Endothelial cell of umbilical vein (primary cell): Measurements from ENCODE around the gene MSH5. TPM values are rescaled to one million over a fixed set of nuclear protein-coding genes. Genes with fewer than 3 reads are reported as not detected.
A peak's percentile ranks its signal among the peaks of the same experiment; 100 is the strongest.

Experiments
- BruUV-seq: library from RNA; stranded (reverse); fragments of 400-500 nt; replicated peaks from 2 replicates; lab custom pipeline; 2021; lab: Mats Ljungman, UMichigan
- CTCF ChIA-PET: fragments of 300-600, 350-600 bp; sonication (Branson Sonifier 250); formaldehyde crosslinking; loops from one replicate; lab custom pipeline; 2021; ENCODE audit warnings: antibody characterized with exemption, inconsistent platforms; lab: Charles Lee
- POLR2A ChIA-PET: fragments of 300-600, 350-600 bp; sonication (Branson Sonifier 250); formaldehyde crosslinking; loops from one replicate; lab custom pipeline; 2021; ENCODE audit warnings: antibody characterized with exemption, inconsistent platforms; lab: Charles Lee
- DNase-seq: peaks from one replicate; pipeline ENCODE4 v3.0.0-alpha.2; 2011; ENCODE audit warnings: low read depth, low spot score
- FAIRE-seq: peaks from 2 replicates; lab custom pipeline; 2011; peaks lifted over from hg19 to GRCh38; lab: Jason Lieb, UNC
- H2AFZ ChIP-seq: 2 replicates; pipeline ENCODE4 v1.6.0; 2012; ENCODE audit warnings: low read depth, low read length, control low read depth, inconsistent platforms
- H3K27ac ChIP-seq: 2 replicates; pipeline ENCODE4 v1.5.1; 2011; ENCODE audit warnings: low read depth, mild to moderate bottlenecking, control low read depth, low read length, moderate library complexity; ENCODE audit not compliant: insufficient read depth
- H3K27me3 ChIP-seq, 2 experiments: 2 replicates each; pipeline versions ENCODE4 v1.6.0 to v1.6.1; 2011; ENCODE audit warnings: low read length in 2 of 2, mixed read lengths in 1 of 2; ENCODE audit not compliant: control insufficient read depth in 2 of 2, insufficient read depth in 2 of 2
- H3K36me3 ChIP-seq, 2 experiments: 2 replicates in 1 of 2; 3 replicates in 1 of 2; pipeline ENCODE4 v1.5.1; 2011; ENCODE audit warnings: low read length in 2 of 2, mild to moderate bottlenecking in 1 of 2, moderate library complexity in 1 of 2; ENCODE audit not compliant: control insufficient read depth in 2 of 2, insufficient read depth in 2 of 2; ENCODE audit errors: extremely low read depth in 1 of 2
- H3K4me1 ChIP-seq: 3 replicates; pipeline ENCODE4 v1.5.1; 2011; ENCODE audit warnings: mild to moderate bottlenecking, low read length; ENCODE audit not compliant: control insufficient read depth, insufficient read depth; ENCODE audit errors: extremely low read depth
- H3K4me2 ChIP-seq: 2 replicates; pipeline ENCODE4 v1.6.1; 2011; ENCODE audit warnings: low read length, control low read depth, mixed read lengths; ENCODE audit not compliant: insufficient read depth
- H3K4me3 ChIP-seq, 3 experiments: fragments of 200-600 bp in 1 of 3; sonication (generic), shearing (Covaris generic) in 1 of 3; replicated peaks in 1 of 3; 2 replicates each; pipeline ENCODE4 v1.5.1; 2011 to 2016; ENCODE audit warnings: control low read depth in 3 of 3, low read length in 3 of 3, mild to moderate bottlenecking in 2 of 3, inconsistent platforms in 1 of 3, low read depth in 1 of 3, moderate library complexity in 1 of 3; ENCODE audit not compliant: insufficient read depth in 1 of 3
- H3K79me2 ChIP-seq: 2 replicates; pipeline ENCODE4 v1.6.0; 2012; ENCODE audit warnings: low read length, inconsistent platforms; ENCODE audit not compliant: control insufficient read depth, insufficient read depth
- H3K9ac ChIP-seq: replicated peaks from 2 replicates; pipeline ENCODE3; 2011; ENCODE audit warnings: low read length, control low read depth; ENCODE audit not compliant: insufficient read depth; ENCODE audit errors: extremely low read depth
- H3K9me1 ChIP-seq: replicated peaks from 3 replicates; pipeline ENCODE4 v1.6.0; 2011; ENCODE audit warnings: mild to moderate bottlenecking, low read length; ENCODE audit not compliant: control insufficient read depth, insufficient read depth; ENCODE audit errors: extremely low read depth
- H3K9me3 ChIP-seq: replicated peaks from 2 replicates; pipeline ENCODE4 v1.5.1; 2012; ENCODE audit warnings: low read length, inconsistent platforms; ENCODE audit not compliant: control insufficient read depth, insufficient read depth
- H4K20me1 ChIP-seq: replicated peaks from 2 replicates; pipeline ENCODE3; 2011; ENCODE audit warnings: mild to moderate bottlenecking, low read length; ENCODE audit not compliant: control insufficient read depth, insufficient read depth; ENCODE audit errors: extremely low read depth
- CTCF ChIP-seq, 2 donors: IDR thresholded peaks; 1 replicate in 1 of 2; 2 replicates in 1 of 2; pipeline ENCODE4 v1.5.1; 2011; ENCODE audit warnings: low read length in 2 of 2, mild to moderate bottlenecking in 2 of 2, moderate library complexity in 2 of 2, control low read depth in 1 of 2, inconsistent platforms in 1 of 2, low read depth in 1 of 2; ENCODE audit not compliant: insufficient read depth in 1 of 2; ENCODE audit errors: extremely low read depth in 1 of 2
- GATA2 ChIP-seq: IDR thresholded peaks from 2 replicates; pipeline ENCODE4 v1.7.0; 2011; ENCODE audit warnings: low read depth, mild to moderate bottlenecking, moderate library complexity, mixed read lengths, low read length; ENCODE audit not compliant: insufficient read length, insufficient read depth
- JUN ChIP-seq: IDR thresholded peaks from 2 replicates; pipeline ENCODE4 v1.6.1; 2011; ENCODE audit warnings: borderline replicate concordance, low read depth; ENCODE audit not compliant: insufficient read length, insufficient read depth
- POLR2A ChIP-seq: IDR thresholded peaks from 2 replicates; pipeline ENCODE4 v1.6.1; 2012; ENCODE audit warnings: low read depth, mild to moderate bottlenecking, control low read depth, low read length
- POLR2AphosphoS5 ChIP-seq: IDR thresholded peaks from 2 replicates; pipeline ENCODE4 v1.6.1; 2012; ENCODE audit warnings: low read depth, mild to moderate bottlenecking, control low read depth, low read length, moderate library complexity; ENCODE audit not compliant: insufficient read depth
- dilution Hi-C: fragments of 300-500 bp; cut with MboI; formaldehyde crosslinking; loops from one replicate; pipeline ENCODE4 v1.15.0; 2019; ENCODE audit warnings: low sequenced_read_pairs; ENCODE audit not compliant: extremely low pct_ligation_motif_present
- intact Hi-C: fragments of 100-400 bp; cut with micrococcal nuclease; formaldehyde crosslinking; loops from one replicate; pipeline ENCODE4 v1.10.0; 2022
- polyA plus RNA-seq, 4 experiments: library from polyadenylated mRNA; depleted of rRNA in 3 of 4; stranded (reverse) in 3 of 4; unstranded in 1 of 4; fragments of >200 nt; gene quantifications; 2 replicates each; pipeline versions ENCODE4 v1.2.1 to v1.2.3, GENCODE V29; 2011 to 2012; ENCODE audit warnings: missing spikeins in 1 of 4
- total RNA-seq: library from RNA; stranded (reverse); gene quantifications from 2 replicates; pipeline ENCODE4 v1.2.3, GENCODE V29; 2021

Gene MSH5
- total and polyA plus RNA-seq, 2 donors (not counting 3 experiments of a cell fraction or from before 2014, with no cell fraction given) = 27.1 to 43.8 TPM

- Histone ChIP-seq H3K4me3 (peak overlapping the region; percentile 66 to 94 (median 70)), H3K9me1 (no peaks in the 10 kb centered on the region), H4K20me1 (no peaks in the 10 kb centered on the region), H2AFZ (no peak overlapping the region), H3K4me1 (peaks cover 38% of the 10 kb centered on the region), H3K79me2 (peaks cover 23% of the 10 kb centered on the region), H3K27me3 (no peaks in the 10 kb centered on the region), H3K27ac (peak overlapping the region; percentile 54), H3K9me3 (no peaks in the 10 kb centered on the region), H3K36me3 (peaks cover 19 to 38% of the 10 kb centered on the region in 2 experiments), H3K4me2 (peak overlapping the region; percentile 73), H3K9ac (peak overlapping the region; percentile 80)
- no TSS peak for BruUV-seq
- dilution Hi-C loops = no loop called here
- ChIA-PET POLR2A (interaction anchor here (0.5 to 2.2 kb wide), 5 partner anchors 10 to 97 kb away, joined by 3 to 14 read pairs (median 4); partner anchors contain the start of genes HSPA1A, HSPA1B, HSPA1L and MSH5), CTCF (interaction anchor here (0.8 to 5.4 kb wide), 21 partner anchors 8 to 222 kb away, joined by 3 to 42 read pairs (median 6); partner anchors contain the start of genes ABHD16A, HSPA1B, LSM2 and LY6G5C)
- TF ChIP-seq JUN (no peak), CTCF (IDR thresholded peaks at IDR 0.05; ENCODE audit: extremely low read depth in 1 of 2, insufficient read depth in 1 of 2, low read depth in 1 of 2, low read length in 2 of 2) (peak in 1 of 2 donors; percentile 6), GATA2 (no peak), POLR2A (peak; percentile 97), POLR2AphosphoS5 (peak; percentile 98)
- peak; percentile 94 for DNase-seq
- peak; percentile 87 for FAIRE-seq
- intact Hi-C loops = loop anchor here (1.0 to 10.0 kb wide), 8 partner anchors 8 to 185 kb away; partner anchors contain the start of genes ABHD16A, ATP6V1G2, DDX39B and HSPA1B
These were observed 9.7 kb upstream of the MSH5 start for GRCh38 chr6:31729979-31730630.
